Neutrophil (primary cell): ENCODE results near the gene PEAK3.

Experiments used
- H3K27ac ChIP-seq: fragments of 200-600 bp; sonication (generic); 2 replicates; pipeline ENCODE4 v1.5.1; 2016; ENCODE audit warnings: mild to moderate bottlenecking, moderate library complexity
- H3K27me3 ChIP-seq: fragments of 200-600 bp; sonication (generic); 2 replicates; pipeline ENCODE4 v1.6.0; 2016; ENCODE audit warnings: mild to moderate bottlenecking
- H3K36me3 ChIP-seq: fragments of 200-600 bp; sonication (generic); 2 replicates; pipeline ENCODE4 v1.5.1; 2017
- H3K4me1 ChIP-seq, 2 experiments: fragments of 200-600 bp in 1 of 2; sonication (generic) in 1 of 2; 1 replicate in 1 of 2; 2 replicates in 1 of 2; pipeline versions ENCODE4 v1.5.1 to v1.6.1; 2013 to 2016; ENCODE audit warnings: low read depth in 1 of 2, low read length in 1 of 2, mild to moderate bottlenecking in 1 of 2, moderate library complexity in 1 of 2; ENCODE audit not compliant: control insufficient read depth in 1 of 2, insufficient read depth in 1 of 2
- H3K4me3 ChIP-seq, 2 experiments: fragments of 200-600 bp in 1 of 2; sonication (generic) in 1 of 2; 1 replicate in 1 of 2; 2 replicates in 1 of 2; pipeline ENCODE4 v1.5.1; 2013 to 2016; ENCODE audit warnings: low read depth in 1 of 2, low read length in 1 of 2, mild to moderate bottlenecking in 1 of 2, moderate library complexity in 1 of 2
- H3K9me3 ChIP-seq: fragments of 200-600 bp; sonication (generic); 2 replicates; pipeline ENCODE4 v1.5.1; 2016
- TF ChIP-seq, protein P1 (sequence below): fragments of 200-600 bp; sonication (generic); IDR thresholded peaks from 2 replicates; pipeline ENCODE4 v1.5.1; 2016; ENCODE audit warnings: antibody characterized with exemption

The PEAK3 gene

GRCh38 chr19:2253106-2254063 lies 28.6 kb downstream of the PEAK3 start:
- peaks cover 66% of the 10 kb centered on the region for H3K27me3 ChIP-seq
- H3K4me3 ChIP-seq, result peak overlapping the region; percentile 38 to 61
- TF ChIP-seq, protein P1, sequence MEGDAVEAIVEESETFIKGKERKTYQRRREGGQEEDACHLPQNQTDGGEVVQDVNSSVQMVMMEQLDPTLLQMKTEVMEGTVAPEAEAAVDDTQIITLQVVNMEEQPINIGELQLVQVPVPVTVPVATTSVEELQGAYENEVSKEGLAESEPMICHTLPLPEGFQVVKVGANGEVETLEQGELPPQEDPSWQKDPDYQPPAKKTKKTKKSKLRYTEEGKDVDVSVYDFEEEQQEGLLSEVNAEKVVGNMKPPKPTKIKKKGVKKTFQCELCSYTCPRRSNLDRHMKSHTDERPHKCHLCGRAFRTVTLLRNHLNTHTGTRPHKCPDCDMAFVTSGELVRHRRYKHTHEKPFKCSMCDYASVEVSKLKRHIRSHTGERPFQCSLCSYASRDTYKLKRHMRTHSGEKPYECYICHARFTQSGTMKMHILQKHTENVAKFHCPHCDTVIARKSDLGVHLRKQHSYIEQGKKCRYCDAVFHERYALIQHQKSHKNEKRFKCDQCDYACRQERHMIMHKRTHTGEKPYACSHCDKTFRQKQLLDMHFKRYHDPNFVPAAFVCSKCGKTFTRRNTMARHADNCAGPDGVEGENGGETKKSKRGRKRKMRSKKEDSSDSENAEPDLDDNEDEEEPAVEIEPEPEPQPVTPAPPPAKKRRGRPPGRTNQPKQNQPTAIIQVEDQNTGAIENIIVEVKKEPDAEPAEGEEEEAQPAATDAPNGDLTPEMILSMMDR, result peak; percentile 31
- H3K36me3 ChIP-seq, result peaks cover 8% of the 10 kb centered on the region
- peaks cover 40 to 42% of the 10 kb centered on the region in 2 experiments for H3K4me1 ChIP-seq
- no peak overlapping the region for H3K27ac ChIP-seq
- no peaks in the 10 kb centered on the region for H3K9me3 ChIP-seq

DNA sequence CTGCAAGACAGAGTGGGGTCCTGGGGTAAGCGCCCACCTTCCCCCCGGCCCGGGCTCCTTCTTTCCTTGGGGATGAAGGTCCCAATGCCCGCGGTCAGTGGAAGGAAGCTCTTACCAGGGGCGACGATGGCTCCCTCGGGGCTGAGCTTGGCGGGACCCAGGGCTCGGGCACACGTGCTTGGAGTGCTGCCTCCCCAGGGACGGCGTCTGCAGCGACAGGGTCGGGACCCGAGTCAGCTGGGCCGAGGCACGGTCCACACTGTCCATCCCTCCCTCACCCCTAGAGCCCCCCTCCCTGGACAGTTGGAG lies 29.2 kb downstream of the PEAK3 start:
- Histone ChIP-seq H3K9me3 (no peaks in the 10 kb centered on the region), H3K4me3 (peak overlapping the region; percentile 38 to 61), H3K27me3 (peaks cover 66% of the 10 kb centered on the region), H3K36me3 (peaks cover 14% of the 10 kb centered on the region), H3K27ac (no peak overlapping the region), H3K4me1 (peaks cover 40 to 42% of the 10 kb centered on the region in 2 experiments)
- TF ChIP-seq, protein P1, result no peak

DNA sequence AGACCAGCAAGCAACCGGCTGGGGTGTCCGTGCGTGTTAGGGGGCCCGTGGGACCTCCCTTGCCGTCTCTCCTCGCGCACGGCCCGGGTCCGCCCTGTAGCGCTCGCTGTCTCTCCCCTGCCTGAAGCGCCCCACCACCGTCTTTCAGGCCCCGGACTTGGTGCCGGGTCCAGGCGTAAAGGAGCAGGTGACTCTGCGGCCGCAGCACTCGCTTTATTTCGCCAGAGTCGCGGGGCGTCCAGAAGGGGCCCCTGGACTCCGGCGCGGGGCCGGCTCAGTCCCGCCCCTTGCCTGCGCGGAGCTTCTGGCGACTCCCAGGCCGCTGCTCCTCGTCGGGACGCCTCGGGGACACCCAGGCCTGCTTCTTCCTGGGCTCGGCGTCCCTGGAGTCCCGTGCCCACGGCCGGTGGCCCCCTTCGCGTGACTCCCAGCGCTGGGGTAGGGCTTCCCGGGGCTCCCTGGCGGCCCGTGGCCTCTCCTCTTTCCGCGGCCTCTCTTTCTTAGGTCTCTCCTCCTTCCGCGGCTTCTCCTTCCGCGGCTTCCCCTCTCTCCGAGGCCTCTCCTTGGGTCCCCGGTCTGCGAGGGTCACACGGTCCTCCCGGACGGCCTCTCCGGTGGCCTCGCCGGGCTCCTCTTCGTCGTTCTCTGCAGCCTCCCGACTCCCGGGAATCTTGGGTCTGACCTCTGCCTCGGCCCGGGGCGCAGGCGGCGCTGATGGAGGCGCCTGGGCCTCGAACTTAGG lies 29.7 kb downstream of the PEAK3 start:
- H3K4me1 ChIP-seq, result peaks cover 40 to 42% of the 10 kb centered on the region in 2 experiments
- peaks cover 66% of the 10 kb centered on the region for H3K27me3 ChIP-seq
- no peak overlapping the region for H3K27ac ChIP-seq
- TF ChIP-seq, protein P1, result no peak
- no peaks in the 10 kb centered on the region for H3K9me3 ChIP-seq
- H3K36me3 ChIP-seq, result peaks cover 19% of the 10 kb centered on the region
- H3K4me3 ChIP-seq, result peak overlapping the region; percentile 38 to 61

DNA sequence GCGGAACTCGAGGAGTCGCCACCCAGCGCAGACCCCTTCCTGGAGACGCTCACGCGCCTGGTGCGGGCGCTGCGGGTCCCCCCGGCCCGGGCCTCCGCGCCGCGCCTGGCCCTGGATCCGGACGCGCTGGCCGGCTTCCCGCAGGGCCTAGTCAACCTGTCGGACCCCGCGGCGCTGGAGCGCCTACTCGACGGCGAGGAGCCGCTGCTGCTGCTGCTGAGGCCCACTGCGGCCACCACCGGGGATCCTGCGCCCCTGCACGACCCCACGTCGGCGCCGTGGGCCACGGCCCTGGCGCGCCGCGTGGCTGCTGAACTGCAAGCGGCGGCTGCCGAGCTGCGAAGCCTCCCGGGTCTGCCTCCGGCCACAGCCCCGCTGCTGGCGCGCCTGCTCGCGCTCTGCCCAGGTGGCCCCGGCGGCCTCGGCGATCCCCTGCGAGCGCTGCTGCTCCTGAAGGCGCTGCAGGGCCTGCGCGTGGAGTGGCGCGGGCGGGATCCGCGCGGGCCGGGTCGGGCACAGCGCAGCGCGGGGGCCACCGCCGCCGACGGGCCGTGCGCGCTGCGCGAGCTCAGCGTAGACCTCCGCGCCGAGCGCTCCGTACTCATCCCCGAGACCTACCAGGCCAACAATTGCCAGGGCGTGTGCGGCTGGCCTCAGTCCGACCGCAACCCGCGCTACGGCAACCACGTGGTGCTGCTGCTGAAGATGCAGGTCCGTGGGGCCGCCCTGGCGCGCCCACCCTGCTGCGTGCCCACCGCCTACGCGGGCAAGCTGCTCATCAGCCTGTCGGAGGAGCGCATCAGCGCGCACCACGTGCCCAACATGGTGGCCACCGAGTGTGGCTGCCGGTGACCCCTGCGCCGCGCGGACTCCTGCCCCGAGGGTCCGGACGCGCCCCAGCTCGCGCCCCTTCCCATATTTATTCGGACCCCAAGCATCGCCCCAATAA lies 30.6 kb downstream of the PEAK3 start:
- Histone ChIP-seq H3K36me3 (peaks cover 28% of the 10 kb centered on the region), H3K4me1 (peaks cover 40 to 42% of the 10 kb centered on the region in 2 experiments), H3K9me3 (no peaks in the 10 kb centered on the region), H3K4me3 (peak overlapping the region; percentile 38 to 61), H3K27me3 (peaks cover 66% of the 10 kb centered on the region), H3K27ac (no peak overlapping the region)
- TF ChIP-seq, protein P1, result no peak

- Histone ChIP-seq H3K4me3 (no peak overlapping the region), H3K27ac (no peak overlapping the region)
Observed at GRCh38 chr19:2250766-2251105, 31.2 kb downstream of the PEAK3 start.

More at GRCh38 chr19:2250766-2251105, 31.2 kb downstream of the PEAK3 start:
- Histone ChIP-seq H3K9me3 (no peaks in the 10 kb centered on the region), H3K4me1 (peaks cover 40 to 42% of the 10 kb centered on the region in 2 experiments), H3K36me3 (peaks cover 34% of the 10 kb centered on the region), H3K27me3 (peaks cover 66% of the 10 kb centered on the region)
- TF ChIP-seq, protein P1, result no peak
